ENCODE measurements around the gene FAM83F. TPM values are rescaled to one million over a fixed set of nuclear protein-coding genes. Genes with fewer than 3 reads are reported as not detected.

The FAM83F gene
- total and polyA plus RNA-seq, 10 of the 15 experiments (the other 5 are each of a cell fraction or from before 2014, with no cell fraction given), result 0.01 to 0.05 (median 0.01) TPM; not detected in 7

GRCh38 chr22:39960791-39961746 is 33.7 kb upstream of the FAM83F start (continued):
- TF ChIP-seq CUX1 (IDR thresholded peaks at IDR 0.05; ENCODE audit: insufficient replicate concordance, low read depth, low read length) (no peak), SMC3 (IDR thresholded peaks at IDR 0.05; ENCODE audit: borderline replicate concordance, low read length) (no peak), RELB (IDR thresholded peaks at IDR 0.05; ENCODE audit: low read depth) (0 out of 2 replicates have a peak, but pooled peaks have one; percentile 42), CBX3 (IDR thresholded peaks at IDR 0.05; ENCODE audit: borderline replicate concordance, low read depth) (no peak), ATF3 (IDR thresholded peaks at IDR 0.05; ENCODE audit: borderline replicate concordance, extremely low read depth, low read depth, low read length) (no peak), CHD2 (IDR thresholded peaks at IDR 0.05; ENCODE audit: borderline replicate concordance, low read depth, low read length) (peak; percentile 83; the same call in 1 of the 2 replicates), RFX5 (IDR thresholded peaks at IDR 0.05; ENCODE audit: low read depth, low read length) (no peak), ETV6 (conservative IDR thresholded peaks at IDR 0.05 in 1 of 2, IDR thresholded peaks at IDR 0.05 in 1 of 2; ENCODE audit: borderline replicate concordance in 1 of 2, low read depth in 1 of 2) (peak in 1 of 2 experiments; percentile 89; a peak in 2 of 4 replicates), STAT1 (conservative IDR thresholded peaks at IDR 0.05) (no peak), SREBF2 (IDR thresholded peaks at IDR 0.05; ENCODE audit: low read length) (no peak), POU2F2 (IDR thresholded peaks at IDR 0.05; ENCODE audit: borderline replicate concordance, low read depth, low read length) (peak; percentile 78; the same call in 2 of the 3 replicates), IKZF1 (conservative IDR thresholded peaks at IDR 0.05) (peak; percentile 75), FOS (IDR thresholded peaks at IDR 0.05; ENCODE audit: borderline replicate concordance, extremely low read depth, insufficient read length) (no peak), MYC (IDR thresholded peaks at IDR 0.05; ENCODE audit: insufficient read depth, insufficient read length, insufficient replicate concordance, low read length, severe bottlenecking) (no peak), ZNF592 (IDR thresholded peaks at IDR 0.05) (no peak), NFYA (IDR thresholded peaks at IDR 0.05; ENCODE audit: borderline replicate concordance, low read depth, low read length) (no peak)

All from GM12878 (cell line).